ENCODE results near the gene RPS6KA1.

- no peak for TF ChIP-seq CTCF (IDR thresholded peaks at IDR 0.05)
- TF ChIP-seq POLR2A (IDR thresholded peaks at IDR 0.05) = no peak
Observed at GRCh38 chr1:26530410-26530894, 891 bp downstream of the RPS6KA1 start.

Data from tibial nerve (tissue), 3 donors.